Astrocyte (in vitro differentiated cells and primary cell): ENCODE results near the gene ELANE. TPM values are rescaled to one million over a fixed set of nuclear protein-coding genes. Genes with fewer than 3 reads are reported as not detected.

ENCODE experiments used
- DNase-seq: peaks from one replicate; pipeline ENCODE4 v3.0.0-alpha.2; 2010; ENCODE audit warnings: low read depth
- FAIRE-seq: peaks from 2 replicates; lab custom pipeline; 2011; peaks lifted over from hg19 to GRCh38; lab: Jason Lieb, UNC
- H2AFZ ChIP-seq: 2 replicates; pipeline ENCODE4 v1.6.0; 2012; ENCODE audit warnings: low read depth, low read length, inconsistent platforms
- H3K27ac ChIP-seq: 2 replicates; pipeline ENCODE4 v1.5.1; 2011; ENCODE audit warnings: low read depth, low read length, inconsistent platforms
- H3K27me3 ChIP-seq: 2 replicates; pipeline ENCODE4 v1.6.0; 2011; ENCODE audit warnings: low read length, inconsistent platforms; ENCODE audit not compliant: insufficient read depth
- H3K36me3 ChIP-seq: 2 replicates; pipeline ENCODE4 v1.5.1; 2011; ENCODE audit warnings: low read length, inconsistent platforms; ENCODE audit not compliant: insufficient read depth
- H3K4me1 ChIP-seq: 2 replicates; pipeline ENCODE4 v1.5.1; 2011; ENCODE audit warnings: low read length, inconsistent platforms; ENCODE audit not compliant: insufficient read depth
- H3K4me2 ChIP-seq: 2 replicates; pipeline ENCODE4 v1.6.0; 2012; ENCODE audit warnings: low read length, inconsistent platforms
- H3K4me3 ChIP-seq: 2 replicates; pipeline ENCODE4 v1.5.1; 2011; ENCODE audit warnings: low read depth, mild to moderate bottlenecking, low read length, inconsistent platforms; ENCODE audit not compliant: insufficient read depth
- H3K79me2 ChIP-seq: 2 replicates; pipeline ENCODE4 v1.6.0; 2012; ENCODE audit warnings: mild to moderate bottlenecking, low read length, inconsistent platforms; ENCODE audit not compliant: insufficient read depth
- H3K9ac ChIP-seq: 2 replicates; pipeline ENCODE4 v1.6.0; 2012; ENCODE audit warnings: mild to moderate bottlenecking, low read length, inconsistent platforms
- H3K9me3 ChIP-seq: 2 replicates; pipeline ENCODE4 v1.5.1; 2012; ENCODE audit warnings: low read depth, mild to moderate bottlenecking, low read length, inconsistent platforms; ENCODE audit not compliant: insufficient read depth
- H4K20me1 ChIP-seq: 2 replicates; pipeline ENCODE4 v1.6.0; 2012; ENCODE audit warnings: low read length, inconsistent platforms; ENCODE audit not compliant: insufficient read depth
- H3K27ac Mint-ChIP-seq: one replicate; pipeline ENCODE4 v1.8.0; 2021; ENCODE audit warnings: mild to moderate bottlenecking, mixed read lengths; ENCODE audit not compliant: unreplicated experiment
- H3K27me3 Mint-ChIP-seq: one replicate; pipeline ENCODE4 v1.8.0; 2021; ENCODE audit warnings: low read depth, mixed read lengths; ENCODE audit not compliant: unreplicated experiment
- H3K36me3 Mint-ChIP-seq: one replicate; pipeline ENCODE4 v1.8.0; 2021; ENCODE audit warnings: low read depth, mixed read lengths; ENCODE audit not compliant: unreplicated experiment
- H3K4me1 Mint-ChIP-seq: one replicate; pipeline ENCODE4 v1.8.0; 2021; ENCODE audit warnings: low read depth, mixed read lengths; ENCODE audit not compliant: unreplicated experiment
- H3K4me3 Mint-ChIP-seq: one replicate; pipeline ENCODE4 v1.8.0; 2021; ENCODE audit warnings: mild to moderate bottlenecking, moderate library complexity, mixed read lengths; ENCODE audit not compliant: unreplicated experiment
- H3K9me3 Mint-ChIP-seq: one replicate; pipeline ENCODE4 v1.8.0; 2021; ENCODE audit warnings: mild to moderate bottlenecking, mixed read lengths; ENCODE audit not compliant: unreplicated experiment
- CTCF ChIP-seq: IDR thresholded peaks from 2 replicates; pipeline ENCODE4 v1.5.1; 2011; ENCODE audit warnings: low read depth, mild to moderate bottlenecking, inconsistent platforms, low read length, moderate library complexity; ENCODE audit not compliant: insufficient read depth
- EZH2 ChIP-seq: IDR thresholded peaks from 2 replicates; pipeline ENCODE4 v1.6.1; 2012; ENCODE audit warnings: mild to moderate bottlenecking, low read length, inconsistent platforms; ENCODE audit not compliant: insufficient read depth
- total RNA-seq: library from RNA; stranded (reverse); gene quantifications from 2 replicates; pipeline ENCODE4 v1.2.1, GENCODE V29; 2021

ELANE gene
- total RNA-seq, 1 donor from 2014 or later = not detected

- peak overlapping the region; percentile 12 for H3K27ac ChIP-seq
- H3K36me3 ChIP-seq = no peaks in the 10 kb centered on the region
Observed at GRCh38 chr19:892243-892893, 40.3 kb downstream of the ELANE start.

GRCh38 chr19:892894-893689 is 41.0 kb downstream of the ELANE start, which contains the start of the genes MED16 and RNU6-9:
TSS of gene MED16 (minus strand) at chr19:893187. CDS start at chr19:891131, 2,056 bp downstream.
TSS of gene RNU6-9 (plus strand) at chr19:893484.
- peak within 1 kb of the TSS; percentile 88 for H3K4me3 Mint-ChIP-seq
- Histone ChIP-seq H3K27ac (peak within 1 kb of the TSS; percentile 92), H3K79me2 (peaks cover 23% of the 10 kb centered on the region), H3K9ac (peak within 1 kb of the TSS; percentile 91), H4K20me1 (peaks cover 9% of the 10 kb centered on the region), H2AFZ (peak within 1 kb of the TSS; percentile 93), H3K9me3 (no peaks in the 10 kb centered on the region), H3K36me3 (no peaks in the 10 kb centered on the region), H3K4me2 (peak within 1 kb of the TSS; percentile 96), H3K4me1 (no peaks in the 10 kb centered on the region), H3K27me3 (no peaks in the 10 kb centered on the region), H3K4me3 (peak within 1 kb of the TSS; percentile 87)
- H3K9me3 Mint-ChIP-seq = no peaks in the 10 kb centered on the region
- H3K27ac Mint-ChIP-seq = peak within 1 kb of the TSS; percentile 99
- no peak for FAIRE-seq
- DNase-seq = peak; percentile 71
- H3K27me3 Mint-ChIP-seq = no peaks in the 10 kb centered on the region
- H3K36me3 Mint-ChIP-seq = peaks cover 13% of the 10 kb centered on the region
- no peak for TF ChIP-seq CTCF
- TF ChIP-seq EZH2 = no peak
- no peaks in the 10 kb centered on the region for H3K4me1 Mint-ChIP-seq

More at GRCh38 chr19:892243-892893, 40.3 kb downstream of the ELANE start:
- H3K4me2 ChIP-seq = peak overlapping the region; percentile 96
- H3K4me1 ChIP-seq = no peaks in the 10 kb centered on the region
- H3K27me3 Mint-ChIP-seq = no peaks in the 10 kb centered on the region
- H3K4me3 Mint-ChIP-seq = peak overlapping the region; percentile 88
- no peaks in the 10 kb centered on the region for H3K9me3 ChIP-seq
- TF ChIP-seq CTCF (no peak), EZH2 (no peak)
- H4K20me1 ChIP-seq = peaks cover 9% of the 10 kb centered on the region
- DNase-seq = no peak
- H2AFZ ChIP-seq = no peak overlapping the region
- H3K79me2 ChIP-seq = peaks cover 23% of the 10 kb centered on the region
- no peak for FAIRE-seq
- H3K4me3 ChIP-seq = peak overlapping the region; percentile 87
- H3K9me3 Mint-ChIP-seq = no peaks in the 10 kb centered on the region
- H3K4me1 Mint-ChIP-seq = no peaks in the 10 kb centered on the region
- H3K9ac ChIP-seq = peak overlapping the region; percentile 91
- H3K27ac Mint-ChIP-seq = peak overlapping the region; percentile 62
- peaks cover 13% of the 10 kb centered on the region for H3K36me3 Mint-ChIP-seq
- H3K27me3 ChIP-seq = no peaks in the 10 kb centered on the region
